GM21576 (cell line): ENCODE results near the gene THSD7B.
"Not testable (repeated sequence)": the region's sequence is repeated elsewhere in the genome, so short reads cannot be mapped to it uniquely, and the experiment has no call there.

Experiments used
- ATAC-seq: cut with Tn5 transposase; IDR thresholded peaks from one replicate; pipeline ENCODE4 v1.9.1; 2021; ENCODE audit warnings: mild to moderate bottlenecking, moderate library complexity; ENCODE audit not compliant: unreplicated experiment

The THSD7B gene

DNA sequence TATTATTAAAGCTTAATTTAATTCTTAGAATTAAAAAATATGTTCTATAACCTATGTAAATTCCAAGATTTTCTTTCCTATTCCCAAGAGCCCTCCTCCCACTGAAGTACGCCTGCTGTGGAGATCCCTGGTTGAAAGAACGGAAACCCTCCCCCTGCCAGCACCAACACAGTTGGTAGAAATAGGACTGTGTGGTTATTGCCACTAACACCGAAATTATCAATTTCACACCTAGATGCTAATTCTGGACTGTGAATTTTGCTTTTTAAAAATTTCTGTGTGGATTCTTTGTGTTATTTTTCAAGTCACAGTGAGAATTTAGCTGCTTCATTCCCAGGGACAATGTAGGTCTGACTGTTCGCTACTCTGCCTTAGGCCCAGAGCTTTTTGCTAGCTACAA, 893.1 kb downstream of the THSD7B start:
- ATAC-seq = no peak

DNA sequence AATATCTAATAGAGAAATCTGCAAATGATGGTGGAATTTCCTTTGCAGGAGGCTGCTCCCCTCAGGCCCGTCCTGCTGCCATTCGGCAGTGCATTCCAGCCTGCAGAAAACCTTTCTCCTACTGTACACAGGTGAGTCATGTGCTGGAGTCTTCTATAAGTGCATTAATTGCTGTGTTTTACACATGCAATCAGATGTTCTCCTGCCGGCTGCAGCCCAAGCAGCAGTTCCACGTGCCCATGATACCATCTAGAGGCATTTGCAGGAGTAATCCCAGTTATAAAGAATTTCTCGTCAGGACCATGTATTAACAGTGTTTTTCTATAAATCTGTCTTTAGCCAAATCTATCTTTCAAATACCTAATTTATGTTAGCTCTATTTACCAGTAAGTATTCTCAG, 894.3 kb downstream of the THSD7B start:
- no peak for ATAC-seq

DNA sequence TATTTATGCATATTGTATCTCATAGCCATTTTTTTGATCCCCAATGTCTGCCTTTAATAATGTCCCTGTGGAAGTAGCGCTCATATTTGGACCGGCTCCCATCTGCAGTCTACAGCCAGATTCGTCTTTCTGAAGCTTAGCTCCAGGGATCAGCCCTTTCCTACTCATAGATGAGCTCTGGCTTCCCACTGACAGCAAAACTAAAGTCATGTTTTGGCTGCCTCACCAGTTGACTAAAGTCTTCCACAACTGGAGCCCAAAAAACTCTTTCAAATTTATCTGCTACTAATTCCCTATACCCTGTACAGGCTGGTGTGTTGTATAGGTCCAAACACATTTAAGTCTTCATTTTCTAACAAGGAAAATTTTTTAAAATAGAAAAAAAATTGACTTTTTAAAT, 904.8 kb downstream of the THSD7B start:
- ATAC-seq = no peak

DNA sequence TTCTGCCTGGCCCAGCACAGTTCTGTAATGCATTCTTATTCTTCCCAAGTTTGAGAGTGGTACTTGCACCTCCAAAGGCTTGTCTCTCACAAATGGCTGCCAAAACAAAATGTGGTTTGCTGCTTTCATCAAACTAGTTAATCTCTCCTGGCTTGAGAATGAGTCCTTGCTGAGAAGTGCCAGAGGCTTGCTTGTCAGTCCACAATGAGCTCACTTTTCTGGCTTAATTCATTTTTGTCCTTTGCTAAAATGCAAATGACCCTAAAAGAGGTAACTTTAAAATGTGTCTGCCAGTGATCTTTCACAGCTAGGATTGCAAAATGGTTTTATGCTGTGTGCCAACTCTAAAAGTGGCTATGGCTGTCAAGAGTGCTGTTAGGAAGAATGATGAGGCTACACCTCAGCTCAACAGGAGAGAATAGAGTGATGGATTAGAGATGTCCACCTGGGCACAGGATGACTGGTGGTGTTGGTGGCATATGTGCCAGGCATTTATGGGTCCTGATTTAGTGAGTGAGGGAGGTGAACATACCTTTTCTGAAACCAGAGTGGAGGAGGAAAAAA, 907.7 kb downstream of the THSD7B start:
- no peak for ATAC-seq

DNA sequence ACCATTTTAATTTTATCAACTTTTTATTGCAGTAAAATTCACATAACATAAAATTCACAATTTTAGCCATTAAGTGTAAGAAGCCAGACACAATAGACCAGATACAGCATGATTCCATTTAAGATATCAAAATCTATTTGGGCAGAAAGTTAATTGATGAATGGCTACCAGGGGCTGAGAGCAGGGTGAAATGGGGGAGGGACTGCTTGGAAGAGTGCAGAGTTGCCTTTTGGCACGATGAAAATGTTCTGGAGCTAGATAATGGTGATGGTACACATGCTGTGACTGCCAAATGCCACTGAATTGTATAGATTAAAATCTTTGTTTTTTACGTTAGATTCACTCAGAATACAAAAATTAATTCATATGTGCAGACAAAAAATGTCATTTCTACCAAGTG, 909.6 kb downstream of the THSD7B start:
- ATAC-seq = no peak

DNA sequence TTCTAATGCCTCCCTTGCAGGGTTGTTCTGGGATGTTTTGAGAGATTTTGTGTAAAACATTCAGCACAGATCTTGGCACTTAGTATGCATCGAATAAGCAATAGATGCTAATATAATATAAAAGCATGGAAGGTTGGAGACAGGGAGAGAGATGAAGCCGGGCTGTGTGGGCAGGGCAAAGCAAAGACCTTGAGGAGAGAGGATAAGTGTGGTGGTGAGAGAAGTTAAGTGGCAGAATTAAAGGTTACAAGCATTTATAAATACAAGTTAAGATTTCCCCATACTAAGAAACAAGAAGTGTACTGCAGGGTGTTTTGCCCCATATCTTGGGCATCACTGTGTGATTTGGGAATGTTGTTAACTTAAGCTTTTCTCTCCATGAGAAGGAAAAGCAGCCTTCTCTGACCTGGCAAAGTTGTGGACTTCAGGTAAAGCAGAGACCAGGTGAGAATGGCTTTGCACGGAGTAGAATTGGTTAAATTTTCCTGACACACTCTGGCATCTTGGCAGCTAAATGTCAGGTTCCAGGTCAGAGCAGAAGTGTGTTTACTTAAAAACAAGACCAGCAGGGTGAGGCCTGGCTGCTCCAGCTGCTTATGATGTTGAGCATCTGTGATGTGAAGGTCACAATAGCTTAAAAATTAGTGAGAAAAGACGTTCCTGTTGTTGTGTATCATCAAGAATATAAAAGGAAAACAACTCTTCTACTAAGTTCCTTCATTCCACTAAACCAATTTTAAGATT, 910.4 kb downstream of the THSD7B start:
- no peak for ATAC-seq

DNA sequence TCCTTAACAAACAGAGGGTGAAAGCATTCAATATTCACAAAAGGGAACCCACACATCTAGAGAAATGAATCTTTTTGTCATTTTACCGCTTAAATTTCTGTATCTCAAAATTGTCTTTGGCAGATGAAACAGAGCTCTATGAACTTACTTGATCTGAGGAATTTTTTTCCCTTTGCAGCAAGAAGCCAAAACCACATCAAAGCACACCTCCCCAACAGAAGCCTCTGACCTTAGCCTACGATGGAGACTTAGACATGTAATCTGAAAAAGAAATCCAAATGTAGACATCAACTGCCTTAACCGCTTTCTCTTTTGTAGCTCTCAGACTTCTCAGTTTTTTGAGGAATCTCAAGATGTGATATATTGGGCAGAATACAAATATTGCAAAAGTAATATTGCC, 911.0 kb downstream of the THSD7B start:
- no peak for ATAC-seq

DNA sequence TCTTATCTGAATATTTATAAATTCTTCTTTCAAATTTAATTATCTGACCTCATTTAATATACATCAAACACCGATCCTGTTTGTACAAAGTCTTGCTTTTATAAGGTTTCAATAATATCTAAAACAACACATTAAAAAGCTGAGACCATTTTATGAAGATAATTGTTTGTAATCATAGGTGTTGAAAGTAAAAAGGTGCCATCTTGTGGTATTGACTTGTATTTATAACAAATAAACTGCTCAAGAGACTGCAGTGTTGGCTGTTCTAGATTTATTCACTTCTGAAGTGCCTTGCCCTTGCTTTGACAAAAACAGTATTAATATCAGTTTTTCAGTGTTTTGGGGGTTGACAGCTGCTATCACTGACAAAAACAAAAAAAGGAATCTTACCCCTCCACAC, 912.1 kb downstream of the THSD7B start:
- no peak for ATAC-seq

DNA sequence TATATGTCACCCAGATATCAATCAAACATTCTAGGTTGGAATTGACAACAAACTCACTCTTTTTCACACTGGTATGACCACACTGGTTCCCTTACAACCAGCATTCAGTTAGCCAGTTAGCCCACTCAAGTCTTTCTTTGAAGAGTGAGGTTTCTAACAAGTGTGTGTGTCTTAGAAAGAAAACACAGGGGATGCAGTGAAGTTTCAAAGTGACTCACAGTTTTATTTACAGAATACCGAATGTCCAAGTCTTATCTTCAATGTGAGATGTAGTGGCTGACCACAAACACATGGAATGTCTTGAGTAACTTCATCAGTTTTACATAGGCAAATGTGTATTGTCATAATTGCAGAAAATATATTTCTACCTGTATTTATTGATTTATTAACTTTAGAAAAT, 924.2 kb downstream of the THSD7B start:
- no peak for ATAC-seq

DNA sequence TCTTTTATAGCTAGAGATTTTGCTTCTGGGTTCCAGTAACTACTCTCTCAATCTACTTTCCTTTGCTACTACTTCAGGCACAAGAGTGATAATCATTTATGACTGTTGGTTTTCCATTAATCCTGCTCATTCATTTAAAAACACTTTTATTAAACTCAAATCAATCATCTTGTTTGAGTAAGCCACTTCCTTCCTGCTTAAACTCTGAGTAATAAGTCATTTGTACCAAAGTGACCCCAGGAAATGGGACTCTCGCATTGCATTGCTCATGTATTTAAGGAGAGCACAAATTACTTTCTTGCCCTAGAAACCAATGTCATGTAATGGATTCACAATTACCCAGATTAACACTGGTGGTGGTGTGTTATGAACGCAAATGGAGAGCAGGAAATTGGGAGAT, 928.2 kb downstream of the THSD7B start:
- ATAC-seq = no peak

DNA sequence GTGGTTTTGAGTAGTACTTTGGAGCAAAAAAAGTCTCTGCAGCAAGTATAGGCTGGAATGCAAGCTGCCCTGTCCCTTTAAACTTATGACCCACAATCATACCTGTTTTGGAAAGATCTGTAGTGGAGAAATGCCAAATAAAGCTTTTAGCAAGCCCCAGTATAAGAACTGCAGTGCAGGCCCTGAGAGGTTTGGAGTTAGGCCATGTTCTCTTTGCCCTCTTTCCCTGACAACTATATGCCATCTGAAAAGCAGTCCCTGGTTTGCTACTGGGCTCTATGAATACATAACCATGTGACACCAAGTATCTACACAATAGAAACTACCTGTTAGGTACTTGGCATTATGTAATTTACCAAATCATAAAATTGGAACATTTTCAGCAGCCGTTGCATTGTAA, 931.6 kb downstream of the THSD7B start:
- ATAC-seq = no peak

DNA sequence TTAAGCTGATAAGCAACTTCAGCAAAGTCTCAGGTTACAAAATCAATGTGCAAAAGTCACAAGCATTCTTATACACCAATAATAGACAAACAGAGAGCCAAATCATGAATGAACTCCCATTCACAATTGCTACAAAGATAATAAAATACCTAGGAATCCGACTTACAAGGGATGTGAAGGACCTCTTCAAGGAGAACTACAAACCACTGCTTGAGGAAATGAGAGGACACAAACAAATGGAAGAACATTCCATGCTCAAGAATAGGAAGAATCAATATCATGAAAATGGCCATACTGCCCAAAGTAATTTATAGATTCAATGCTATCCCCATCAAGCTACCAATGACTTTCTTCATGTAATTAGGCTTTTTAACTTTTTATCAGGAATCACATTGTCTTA, 934.9 kb downstream of the THSD7B start:
- not testable (repeated sequence) for ATAC-seq

DNA sequence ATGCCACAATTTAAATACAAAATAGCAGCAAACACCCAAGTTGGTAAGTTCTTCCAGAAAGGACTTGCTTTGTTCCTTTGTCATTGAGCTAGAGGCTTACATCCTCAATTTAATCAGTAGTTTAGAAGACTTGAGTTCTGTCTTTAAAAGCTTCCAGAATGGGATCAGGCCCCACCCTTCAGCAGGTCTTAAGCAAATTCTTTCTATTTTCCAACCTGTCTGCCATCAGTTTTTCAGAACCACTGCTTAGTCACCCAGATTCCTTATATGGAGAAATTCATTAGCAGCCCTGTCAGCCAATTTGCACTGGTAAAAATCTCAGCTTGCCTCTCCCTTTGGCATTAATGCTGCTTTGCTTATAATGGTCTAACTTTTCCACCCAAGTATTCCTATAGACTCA, 935.3 kb downstream of the THSD7B start:
- ATAC-seq = no peak

DNA sequence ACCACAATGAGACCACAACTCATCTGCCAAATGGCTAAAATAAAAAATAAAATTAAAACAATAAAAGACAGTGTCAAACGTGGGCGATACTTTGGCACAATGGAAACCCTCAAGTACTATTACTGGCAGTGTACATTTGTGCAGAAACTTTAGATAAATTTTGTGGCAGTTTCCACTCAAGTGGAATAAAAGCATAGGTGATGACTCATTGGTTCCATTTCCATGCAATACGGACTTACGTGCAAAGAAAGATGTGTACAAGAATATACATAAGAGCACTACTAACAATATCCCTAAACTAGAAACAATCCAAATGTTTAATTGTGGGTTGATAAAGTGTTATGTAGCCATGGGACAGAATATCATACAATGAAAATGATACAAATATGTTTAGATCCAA, 940.0 kb downstream of the THSD7B start:
- ATAC-seq = no peak

DNA sequence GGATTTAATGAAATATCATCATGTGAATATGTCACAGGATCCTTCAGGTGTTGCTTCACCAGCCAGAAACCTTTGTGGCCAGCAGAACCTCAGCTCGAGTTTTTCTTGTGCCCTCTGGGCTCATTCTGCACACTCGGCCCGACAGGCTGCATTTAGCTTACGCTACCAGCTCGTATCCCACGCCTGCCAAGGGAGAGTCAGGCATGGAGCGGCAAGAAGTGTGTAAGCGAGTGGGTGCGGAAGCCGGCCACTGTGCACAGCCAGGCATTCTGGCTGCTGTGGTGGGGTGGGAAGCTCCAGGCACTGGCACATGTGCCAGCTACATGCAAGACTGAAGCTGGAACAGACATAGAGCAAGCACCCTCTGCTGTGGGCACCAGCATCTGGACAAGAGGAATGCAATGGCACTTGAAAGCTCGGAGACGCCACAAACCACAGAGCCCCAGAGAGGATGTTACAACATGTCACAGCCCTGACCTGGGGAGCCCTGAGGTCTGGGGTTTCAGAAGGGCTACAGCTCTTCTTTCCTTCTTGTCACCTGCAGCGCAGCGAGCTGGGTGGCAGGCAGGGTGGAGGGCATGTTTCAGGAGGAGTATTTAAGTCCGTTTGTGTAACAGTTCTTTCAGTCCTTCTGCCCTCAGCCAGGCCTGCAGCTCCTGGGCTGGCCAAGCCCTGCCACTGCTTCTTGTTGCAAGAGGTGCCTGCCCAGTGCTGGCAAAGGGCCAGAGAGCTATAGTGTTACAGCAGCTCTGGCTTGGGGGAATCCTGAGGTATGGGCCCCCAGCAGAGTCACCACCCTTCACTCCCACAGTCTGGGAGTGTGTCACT, 941.7 kb downstream of the THSD7B start:
- ATAC-seq = no peak

DNA sequence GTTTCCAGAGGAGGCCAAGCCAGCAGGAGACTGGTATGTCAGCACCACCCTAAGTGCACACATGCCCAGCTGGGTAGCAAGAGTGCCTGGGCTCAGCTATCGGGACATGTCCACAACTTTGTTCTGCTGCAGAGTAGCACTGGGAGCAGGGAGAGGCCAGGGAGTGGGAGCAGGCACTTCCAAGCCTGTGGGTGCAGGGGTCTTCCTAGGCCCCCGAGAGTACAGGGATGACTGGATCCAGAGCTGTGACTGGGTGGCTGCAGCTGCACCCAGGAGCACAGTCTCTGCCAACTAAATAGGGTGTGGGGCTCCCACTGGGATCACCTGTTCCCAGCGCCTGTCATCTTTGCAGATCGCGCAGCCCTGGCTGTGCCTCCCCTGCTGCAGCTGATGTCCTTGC, 943.0 kb downstream of the THSD7B start:
- no peak for ATAC-seq

DNA sequence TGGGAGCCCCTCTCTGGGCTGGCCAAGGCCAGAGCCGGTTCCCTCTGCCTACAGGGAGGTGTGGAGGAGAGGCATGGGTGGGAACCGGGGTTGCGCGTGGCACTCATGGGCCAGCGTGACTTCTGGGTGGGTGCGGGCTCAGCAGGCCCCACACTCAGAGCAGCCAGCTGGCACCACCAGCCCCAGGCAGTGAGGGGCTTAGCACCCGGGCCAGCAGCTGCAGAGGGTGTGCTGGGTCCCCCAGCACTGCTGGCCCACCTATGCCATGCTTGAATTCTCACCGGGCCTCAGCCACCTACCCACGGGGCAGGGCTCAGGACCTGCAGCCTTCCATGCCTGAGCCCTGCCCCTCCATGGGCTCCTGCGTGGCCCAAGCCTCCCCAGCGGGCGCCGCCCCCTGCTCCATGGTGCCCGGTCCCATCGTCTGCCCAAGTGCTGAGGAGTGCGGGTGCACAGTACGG, 950.4 kb downstream of the THSD7B start:
- ATAC-seq = no peak

DNA sequence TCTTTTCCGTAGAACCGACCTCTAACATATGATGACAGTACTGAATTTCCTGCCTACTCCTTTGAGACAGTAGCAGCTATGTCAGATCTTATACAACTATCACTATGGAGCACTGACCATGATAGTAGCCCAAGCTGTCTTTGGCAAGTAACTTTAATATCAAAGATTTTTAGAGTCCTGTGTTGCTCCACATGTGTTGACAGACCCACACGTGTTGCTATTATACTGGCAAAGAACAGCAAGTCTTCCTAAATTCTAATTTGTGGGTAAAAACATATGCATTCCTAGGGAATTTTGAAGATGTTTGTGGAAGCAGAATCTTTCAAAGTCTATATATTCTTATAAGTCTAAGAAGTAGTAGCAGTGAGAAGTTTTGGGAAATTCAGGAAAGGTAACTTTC, 953.4 kb downstream of the THSD7B start:
- no peak for ATAC-seq

DNA sequence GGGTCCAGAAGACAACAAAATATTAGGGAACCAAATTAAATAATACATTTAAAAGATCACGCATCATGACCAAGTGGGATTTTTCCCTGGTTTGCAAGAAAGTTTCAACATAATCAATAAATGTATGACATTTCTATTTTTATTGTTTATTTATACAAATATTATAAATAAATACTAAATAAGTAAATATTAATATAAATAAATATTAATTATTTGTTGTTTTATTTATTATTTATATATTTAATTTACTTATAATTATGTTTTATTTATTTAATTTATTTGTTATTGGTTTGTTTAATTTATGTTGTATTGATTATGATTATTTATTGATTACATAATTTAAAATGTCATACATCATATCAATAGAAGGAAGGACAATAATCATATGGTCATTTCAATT, 956.4 kb downstream of the THSD7B start:
- no peak for ATAC-seq

DNA sequence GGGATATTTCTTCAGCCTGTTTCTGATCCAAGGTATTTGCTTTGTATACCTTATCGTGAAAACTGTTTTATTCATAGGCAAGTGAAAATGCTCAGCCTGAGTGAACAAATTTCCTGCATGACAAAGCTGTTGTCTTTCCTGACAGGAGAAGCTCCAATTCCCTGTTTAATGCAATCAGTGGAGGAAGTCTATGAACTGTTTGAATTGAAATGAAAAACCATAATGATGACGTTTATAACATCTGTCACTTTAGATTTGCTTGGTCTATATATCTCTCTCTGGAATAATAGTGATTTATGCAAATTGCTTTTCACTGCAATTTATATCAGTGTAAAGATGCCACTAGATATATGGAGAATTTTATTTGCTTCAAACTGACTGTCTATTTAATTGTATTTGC, 959.6 kb downstream of the THSD7B start:
- no peak for ATAC-seq
